B cell (primary cell): ENCODE measurements around the gene CARD9.

Source experiments
- CTCF ChIP-seq: fragments of 200-600 bp; IDR thresholded peaks from one replicate; pipeline ENCODE4 v1.8.0; 2022; ENCODE audit warnings: antibody characterized with exemption, mild to moderate bottlenecking
- EZH2 ChIP-seq: IDR thresholded peaks from 2 replicates; pipeline ENCODE4 v1.6.1; 2012; ENCODE audit warnings: borderline replicate concordance, low read depth, mild to moderate bottlenecking, moderate library complexity, low read length; ENCODE audit not compliant: insufficient read depth, poor library complexity, severe bottlenecking

GRCh38 chr9:136368190-136368589, 5.3 kb downstream of the CARD9 start:
- TF ChIP-seq CTCF (no peak), EZH2 (no peak)
